HEK293T (cell line): ENCODE data around the gene PDE8A.

Experiments
- CTBP1 ChIP-seq: fragments of 450-650 bp; IDR thresholded peaks from 2 replicates; pipeline ENCODE4 v1.6.1; 2016; ENCODE audit warnings: borderline replicate concordance
- FOXM1 ChIP-seq: fragments of 450-650 bp; IDR thresholded peaks from 2 replicates; pipeline ENCODE4 v1.6.1; 2017; ENCODE audit warnings: mild to moderate bottlenecking, borderline replicate concordance
- HDGF ChIP-seq: fragments of 450-650 bp; IDR thresholded peaks from 2 replicates; pipeline ENCODE4 v1.6.1; 2017; ENCODE audit warnings: antibody characterized with exemption, borderline replicate concordance
- SUZ12 ChIP-seq: fragments of 450-650 bp; IDR thresholded peaks from 2 replicates; pipeline ENCODE4 v1.6.1; 2016; ENCODE audit warnings: mild to moderate bottlenecking

DNA sequence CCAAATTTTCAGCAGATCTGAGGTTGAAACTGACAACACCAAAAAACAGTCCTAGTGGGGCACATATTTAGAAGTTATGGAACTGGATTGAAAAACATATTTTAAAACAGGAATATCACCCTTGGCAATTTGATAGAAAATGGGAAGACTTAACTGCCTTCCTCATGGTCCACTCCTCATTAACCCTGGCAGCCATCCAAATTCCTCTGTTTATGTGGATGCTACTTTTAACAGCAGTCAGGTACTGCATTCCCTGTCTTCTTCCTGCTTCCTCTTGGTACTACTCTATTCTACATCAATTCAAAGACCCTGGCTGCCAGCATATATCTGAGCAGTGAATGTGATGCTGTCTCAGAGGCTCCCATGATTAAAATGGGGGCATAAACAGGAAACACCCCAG lies 54.3 kb downstream of the PDE8A start:
- TF ChIP-seq CTBP1 (no peak), FOXM1 (no peak), SUZ12 (no peak), HDGF (no peak)
